Activated CD4-positive, alpha-beta T cell treated with anti-CD3 and anti-CD28 coated beads for 24 hours (primary cell): Measurements from ENCODE around the gene TDRD9.
"Not testable (repeated sequence)": the region's sequence is repeated elsewhere in the genome, so short reads cannot be mapped to it uniquely, and the experiment has no call there.

Source experiments
- DNase-seq, 2 donors: peaks; one replicate each; pipeline ENCODE4 v3.0.0-alpha.2; 2020; ENCODE audit warnings: low read depth in 2 of 2

The TDRD9 gene

DNA sequence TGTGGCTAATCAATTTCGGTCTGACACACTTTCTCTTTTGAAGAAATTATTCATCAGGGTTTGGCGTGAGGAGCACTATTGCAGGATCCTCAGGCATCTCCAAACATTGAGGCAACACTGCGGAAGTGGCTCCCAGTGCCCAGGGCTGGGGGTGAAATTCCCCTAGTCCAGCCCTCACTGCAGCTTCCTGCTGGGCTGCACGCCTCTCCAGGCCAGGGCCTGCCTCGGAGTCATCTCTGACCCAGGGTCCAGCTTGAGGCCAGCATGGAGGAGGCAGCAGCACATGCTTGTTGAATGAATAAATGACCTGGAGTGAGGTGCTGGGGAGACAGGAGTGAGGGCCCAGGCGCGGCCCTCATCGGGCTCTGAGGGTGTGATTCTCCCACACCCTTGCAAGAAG is 36.0 kb upstream of the TDRD9 start:
- no peak for DNase-seq

- no peak for DNase-seq
Measured at GRCh38 chr14:103894034-103894722, 34.1 kb upstream of the TDRD9 start.

- no peak for DNase-seq
Measured at GRCh38 chr14:103894723-103895059, 33.6 kb upstream of the TDRD9 start.

- no peak for DNase-seq
Measured at GRCh38 chr14:103896578-103896977, 31.7 kb upstream of the TDRD9 start.

- no peak for DNase-seq
Measured at GRCh38 chr14:103897075-103897947, 30.9 kb upstream of the TDRD9 start.

- no peak for DNase-seq
Measured at GRCh38 chr14:103898204-103898603, 30.1 kb upstream of the TDRD9 start.

GRCh38 chr14:103898711-103899110 is 29.5 kb upstream of the TDRD9 start:
- no peak for DNase-seq

DNA sequence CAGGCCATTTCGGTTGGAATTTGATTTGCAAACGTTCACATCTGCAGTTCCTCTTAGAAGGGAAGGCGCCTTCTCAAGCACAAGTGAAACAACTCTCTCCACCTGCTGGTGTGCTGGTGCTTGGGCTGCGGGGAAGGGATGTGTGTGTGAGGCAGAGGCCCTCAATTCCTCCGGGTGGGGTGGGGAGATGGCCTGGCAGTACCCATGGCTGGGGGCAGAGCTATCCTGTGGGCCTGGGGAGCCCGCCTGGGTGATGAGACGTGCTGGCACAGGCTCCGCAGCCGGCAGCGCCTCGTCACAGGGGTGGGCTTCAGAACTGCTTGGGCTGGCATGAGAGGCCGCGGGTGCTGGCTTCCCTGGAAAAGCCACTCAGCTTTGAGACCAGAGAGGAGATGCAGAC is 28.9 kb upstream of the TDRD9 start:
- no peak for DNase-seq

DNA sequence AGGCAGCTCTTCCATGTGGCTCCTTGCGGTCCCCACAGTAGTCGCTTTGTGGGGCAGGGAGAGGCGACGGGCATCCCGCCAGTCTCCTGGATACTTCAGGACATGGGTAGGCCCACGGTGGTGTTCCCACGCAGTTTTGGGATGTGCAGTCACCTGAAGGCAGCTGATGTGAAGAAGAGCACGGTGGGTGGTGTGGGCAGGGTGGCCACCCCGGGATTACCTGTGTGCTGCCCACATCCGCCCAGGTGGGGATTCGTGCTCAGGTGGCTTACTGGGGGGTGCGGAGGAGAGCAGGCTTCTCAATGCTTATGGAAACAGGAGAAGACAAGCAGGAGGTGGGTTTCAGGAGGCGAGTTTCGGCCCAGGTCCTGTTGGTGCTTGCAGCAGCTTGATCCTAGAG is 28.4 kb upstream of the TDRD9 start:
- DNase-seq = no peak

DNA sequence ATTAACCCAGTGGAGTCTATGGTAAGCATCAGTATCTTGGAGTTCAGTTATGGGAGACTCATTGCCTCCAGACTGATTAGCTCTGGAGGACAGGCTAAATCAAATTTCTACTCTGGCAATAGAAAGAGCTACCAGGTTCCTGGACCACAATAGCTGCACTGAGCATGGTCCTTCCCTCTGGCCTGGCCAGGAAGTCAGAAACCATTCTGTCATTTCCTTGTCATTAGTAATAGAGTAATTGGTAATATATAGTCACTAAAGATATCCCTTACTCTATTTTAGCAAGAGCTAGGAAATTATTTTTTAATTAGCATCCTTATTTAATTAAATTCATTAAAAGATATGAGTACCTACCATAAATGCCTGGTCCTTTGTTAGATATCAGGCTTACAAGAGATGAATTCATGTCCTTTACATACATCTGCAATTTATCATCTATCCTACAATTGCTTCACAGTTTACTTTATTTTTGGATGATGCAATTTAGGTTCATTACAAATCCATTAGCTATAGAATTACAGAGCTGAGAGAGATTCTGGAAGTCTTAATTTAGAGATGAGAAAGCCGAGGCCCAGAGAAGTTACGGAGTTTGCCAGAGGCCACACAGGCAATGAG is 23.7 kb upstream of the TDRD9 start:
- DNase-seq = no peak

DNA sequence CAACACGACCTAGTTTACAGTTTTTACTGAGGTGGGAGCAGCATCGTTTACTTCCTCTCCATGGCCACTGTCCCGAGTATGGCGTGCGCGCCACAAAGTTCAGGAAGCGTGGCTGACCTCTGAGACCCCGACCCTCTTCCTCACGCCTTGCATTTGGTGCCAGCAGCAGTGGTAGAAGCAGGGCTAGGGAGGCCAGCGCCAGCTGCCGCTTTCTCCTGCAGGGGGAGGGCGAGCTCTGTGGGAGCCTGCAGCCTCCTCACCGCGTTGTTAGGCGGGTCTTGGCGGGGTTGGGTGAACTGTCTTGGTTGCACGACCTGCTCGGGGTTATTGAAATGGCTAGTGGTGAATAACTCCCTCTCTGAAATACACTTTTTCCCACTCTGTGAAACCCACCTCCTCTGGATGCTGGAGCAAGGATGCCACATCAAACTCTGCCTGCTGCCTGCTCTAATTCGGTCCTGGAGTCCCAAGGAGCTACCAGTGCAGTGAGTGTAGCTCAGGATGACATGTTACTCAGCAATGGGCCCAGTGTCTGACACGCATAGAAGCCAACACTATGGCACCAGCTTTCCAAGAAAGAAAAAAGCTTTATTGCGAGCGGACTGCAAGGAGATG is 22.3 kb upstream of the TDRD9 start:
- no peak for DNase-seq

DNA sequence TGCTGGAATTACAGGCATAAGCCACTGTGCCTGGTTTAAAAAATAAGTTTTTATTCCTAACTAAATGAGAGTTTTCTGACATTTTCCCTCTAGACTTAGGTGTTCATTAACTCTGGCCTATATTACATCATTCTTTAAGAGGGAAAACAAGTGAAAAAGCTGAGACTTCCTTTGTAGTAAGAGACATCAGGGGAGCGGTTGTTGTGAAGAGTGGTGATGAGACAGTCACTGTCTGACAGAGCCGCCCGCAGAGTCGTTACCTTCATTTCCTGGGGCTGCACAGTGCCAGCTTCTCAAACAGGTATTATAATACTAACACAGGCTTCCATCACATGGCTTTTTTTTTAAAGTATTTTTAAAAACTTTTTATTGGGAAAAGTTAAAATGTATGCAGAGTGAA is 19.7 kb upstream of the TDRD9 start:
- DNase-seq = no peak

- DNase-seq = no peak
Measured at GRCh38 chr14:103909531-103910261, 18.6 kb upstream of the TDRD9 start.

DNA sequence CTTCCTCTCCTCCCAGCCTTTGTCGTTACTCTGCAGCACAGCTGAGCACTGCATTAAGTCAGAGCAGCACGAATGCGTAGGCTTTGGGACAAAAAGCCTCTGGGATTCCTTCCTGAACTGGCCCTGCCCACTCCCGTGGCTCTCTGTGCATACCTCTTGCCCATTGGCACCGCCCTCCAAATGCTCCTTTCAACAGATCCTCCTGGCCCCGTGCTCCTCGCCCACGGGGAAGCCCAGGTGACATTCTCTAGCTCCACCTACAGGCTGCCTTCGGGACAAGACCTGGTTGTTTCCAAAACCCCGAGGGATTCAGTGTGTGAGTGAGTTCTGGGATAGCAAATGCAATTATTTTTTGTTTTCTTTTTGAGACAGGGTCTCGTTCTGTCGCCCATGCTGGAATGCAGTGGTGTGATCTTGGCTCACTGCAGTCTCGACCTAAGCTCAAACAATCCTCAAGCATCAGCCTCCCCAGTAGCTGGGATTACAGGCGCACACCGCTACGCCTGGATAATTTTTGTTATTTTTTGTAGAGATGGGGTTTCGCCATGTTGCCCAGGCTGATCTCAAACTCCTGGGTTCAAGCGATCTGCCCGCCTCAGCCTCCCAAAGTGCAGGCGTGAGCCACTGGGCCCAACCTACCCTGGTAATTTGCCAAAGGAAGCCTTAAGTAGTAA is 17.9 kb upstream of the TDRD9 start:
- DNase-seq = peak; percentile 57 to 64

DNA sequence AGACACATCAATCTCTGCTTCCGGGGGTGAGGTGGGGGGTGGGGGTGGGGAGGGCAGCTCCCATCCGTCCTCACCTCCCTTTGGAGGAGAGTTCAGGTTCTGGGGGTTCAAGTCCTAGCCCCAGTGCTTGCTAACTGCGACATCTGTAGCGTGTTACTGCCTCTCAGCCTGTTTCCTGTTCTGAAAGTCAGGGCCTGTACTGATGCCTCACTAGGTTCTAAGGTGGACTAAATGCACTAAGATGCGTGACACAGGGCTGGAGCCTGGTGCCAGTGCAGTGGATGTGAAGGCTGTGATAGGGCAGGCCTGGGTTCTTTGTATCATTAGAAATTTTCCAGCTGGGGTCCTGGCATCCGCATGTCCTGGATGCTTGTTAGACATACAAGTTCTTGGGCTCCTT is 17.3 kb upstream of the TDRD9 start:
- no peak for DNase-seq

DNA sequence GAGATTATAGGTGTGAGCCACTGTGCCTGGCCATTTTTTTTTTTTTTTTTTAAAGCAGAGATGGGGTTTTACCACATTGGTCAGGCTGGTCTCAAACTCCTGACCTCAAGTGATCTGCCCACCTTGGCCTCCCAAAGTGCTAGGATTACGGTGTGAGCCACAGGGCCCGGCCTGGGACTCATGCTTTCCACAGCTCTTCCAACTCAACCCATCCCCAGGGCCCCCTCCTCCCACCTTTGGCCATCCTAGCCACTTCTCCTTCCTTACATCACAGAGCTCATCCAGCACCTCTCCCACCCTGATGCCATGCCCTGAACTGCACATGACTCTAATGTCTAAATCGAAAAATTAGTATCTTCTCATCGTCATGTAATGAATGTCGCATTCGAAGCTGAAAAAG is 12.6 kb upstream of the TDRD9 start:
- no peak for DNase-seq

GRCh38 chr14:103916636-103917262 is 11.5 kb upstream of the TDRD9 start:
- no peak for DNase-seq

GRCh38 chr14:103920981-103921854 is 7.0 kb upstream of the TDRD9 start:
- peak; percentile 89 to 90 for DNase-seq

DNA sequence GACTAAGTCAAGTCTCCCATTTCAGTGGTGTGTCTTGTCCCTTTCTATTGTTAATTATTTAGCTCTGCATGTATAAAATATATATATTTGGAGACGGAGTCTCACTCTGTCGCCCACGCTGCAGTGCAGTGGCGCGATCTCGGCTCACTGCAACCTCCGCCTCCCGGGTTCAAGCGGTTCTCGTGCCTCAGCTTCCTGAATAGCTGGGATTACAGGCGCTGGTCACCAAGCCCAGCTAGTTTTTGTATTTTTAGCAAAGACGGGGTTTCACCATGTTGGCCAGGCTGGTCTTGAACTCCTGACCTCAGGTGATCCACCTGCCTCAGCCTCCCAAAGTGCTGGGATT is 6.4 kb upstream of the TDRD9 start:
- not testable (repeated sequence) for DNase-seq

DNA sequence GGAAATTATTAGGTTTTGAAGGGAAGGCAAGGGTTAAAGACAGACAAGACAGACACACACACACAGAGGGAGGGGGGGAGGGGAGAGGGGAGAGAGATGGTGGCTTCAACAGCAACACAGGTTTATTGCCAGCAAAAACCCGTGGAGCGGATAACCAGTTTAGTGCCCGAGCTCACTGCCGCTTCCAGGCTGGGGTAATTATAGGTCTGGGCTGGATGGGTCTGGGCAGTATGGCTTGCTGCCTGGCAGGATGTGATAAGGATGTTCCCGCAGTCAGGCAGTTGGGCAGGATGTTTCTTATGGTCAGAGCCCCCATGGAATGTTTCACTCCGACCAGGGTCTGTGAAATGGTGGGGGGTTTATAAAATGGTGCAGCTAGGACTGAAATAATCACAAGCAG is 4.4 kb upstream of the TDRD9 start:
- no peak for DNase-seq
